ENCODE measurements around the gene CHRDL1. TPM values are rescaled to one million over a fixed set of nuclear protein-coding genes. Genes with fewer than 3 reads are reported as not detected.
"Not testable (repeated sequence)": the region's sequence is repeated elsewhere in the genome, so short reads cannot be mapped to it uniquely, and the experiment has no call there.

The CHRDL1 gene
- total RNA-seq, 1 donor from 2014 or later = 15.7 TPM

- Mint-ChIP-seq H3K4me1 (peaks cover 16% of the 10 kb centered on the region), H3K36me3 (ENCODE audit: low read depth) (peaks cover 4% of the 10 kb centered on the region), H3K9me3 (no peaks in the 10 kb centered on the region), H3K4me3 (no peak overlapping the region), H3K27me3 (ENCODE audit: low read depth) (no peaks in the 10 kb centered on the region), H3K27ac (ENCODE audit: unreplicated experiment) (no peak overlapping the region)
- no peak for DNase-seq (ENCODE audit: low read depth, low spot score)
- TF ChIP-seq, protein P1, sequence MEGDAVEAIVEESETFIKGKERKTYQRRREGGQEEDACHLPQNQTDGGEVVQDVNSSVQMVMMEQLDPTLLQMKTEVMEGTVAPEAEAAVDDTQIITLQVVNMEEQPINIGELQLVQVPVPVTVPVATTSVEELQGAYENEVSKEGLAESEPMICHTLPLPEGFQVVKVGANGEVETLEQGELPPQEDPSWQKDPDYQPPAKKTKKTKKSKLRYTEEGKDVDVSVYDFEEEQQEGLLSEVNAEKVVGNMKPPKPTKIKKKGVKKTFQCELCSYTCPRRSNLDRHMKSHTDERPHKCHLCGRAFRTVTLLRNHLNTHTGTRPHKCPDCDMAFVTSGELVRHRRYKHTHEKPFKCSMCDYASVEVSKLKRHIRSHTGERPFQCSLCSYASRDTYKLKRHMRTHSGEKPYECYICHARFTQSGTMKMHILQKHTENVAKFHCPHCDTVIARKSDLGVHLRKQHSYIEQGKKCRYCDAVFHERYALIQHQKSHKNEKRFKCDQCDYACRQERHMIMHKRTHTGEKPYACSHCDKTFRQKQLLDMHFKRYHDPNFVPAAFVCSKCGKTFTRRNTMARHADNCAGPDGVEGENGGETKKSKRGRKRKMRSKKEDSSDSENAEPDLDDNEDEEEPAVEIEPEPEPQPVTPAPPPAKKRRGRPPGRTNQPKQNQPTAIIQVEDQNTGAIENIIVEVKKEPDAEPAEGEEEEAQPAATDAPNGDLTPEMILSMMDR (conservative IDR thresholded peaks at IDR 0.05) = no peak
These were observed 126.0 kb downstream of the CHRDL1 start for GRCh38 chrX:110669572-110669971.

GRCh38 chrX:110667706-110668105 is 127.9 kb downstream of the CHRDL1 start:
- Mint-ChIP-seq H3K9me3 (no peaks in the 10 kb centered on the region), H3K36me3 (ENCODE audit: low read depth) (peaks cover 4% of the 10 kb centered on the region), H3K27ac (ENCODE audit: unreplicated experiment) (peak overlapping the region; percentile 88), H3K4me3 (no peak overlapping the region), H3K4me1 (peaks cover 24% of the 10 kb centered on the region), H3K27me3 (ENCODE audit: low read depth) (no peaks in the 10 kb centered on the region)
- TF ChIP-seq, protein P1 (conservative IDR thresholded peaks at IDR 0.05) = no peak
- DNase-seq (ENCODE audit: low read depth, low spot score) = peak; percentile 13

DNA sequence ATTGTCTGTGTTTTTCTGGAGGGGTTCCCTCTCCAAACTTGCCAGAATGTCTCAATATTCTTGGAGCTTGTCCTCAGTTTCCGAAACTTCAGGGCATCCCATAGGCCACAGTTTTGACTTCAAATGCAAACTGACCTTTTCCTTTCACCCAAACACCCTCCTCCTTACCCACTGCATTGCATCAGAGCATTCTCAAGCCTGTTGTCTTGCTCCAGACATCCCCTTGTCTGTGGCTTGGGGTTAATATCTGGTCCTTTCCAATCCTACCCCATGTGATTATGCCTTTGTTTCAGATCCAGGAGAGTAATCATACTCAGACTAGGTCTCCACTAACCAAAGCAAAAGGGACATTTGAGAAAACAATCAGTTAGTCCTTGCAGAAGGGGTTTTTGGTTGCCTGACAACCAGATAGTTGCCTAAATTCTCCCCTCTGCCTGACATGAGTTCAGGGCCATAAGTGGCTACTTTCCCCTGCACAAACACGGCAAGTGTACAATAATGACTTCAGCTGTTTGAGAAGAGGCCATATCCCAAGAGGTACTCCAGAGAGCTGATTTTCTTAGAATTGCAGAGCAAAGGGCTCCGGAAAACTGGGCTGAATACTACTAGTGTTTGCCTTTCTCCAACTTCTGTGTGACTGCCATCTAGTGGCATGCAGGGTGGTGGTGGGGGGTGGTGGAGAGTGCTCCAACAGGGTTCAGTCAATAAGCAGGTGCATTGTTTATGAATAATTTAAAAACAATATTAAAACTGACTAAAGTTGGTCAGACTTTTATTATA is 130.2 kb downstream of the CHRDL1 start:
- peaks cover 24% of the 10 kb centered on the region for H3K4me1 Mint-ChIP-seq
- TF ChIP-seq, protein P1 (conservative IDR thresholded peaks at IDR 0.05) = peak; percentile 71
- peak overlapping the region; percentile 39 for H3K27ac Mint-ChIP-seq (ENCODE audit: unreplicated experiment)
- no peaks in the 10 kb centered on the region for H3K9me3 Mint-ChIP-seq
- no peaks in the 10 kb centered on the region for H3K36me3 Mint-ChIP-seq (ENCODE audit: low read depth)
- H3K27me3 Mint-ChIP-seq (ENCODE audit: low read depth) = no peaks in the 10 kb centered on the region
- H3K4me3 Mint-ChIP-seq = no peak overlapping the region
- peak; percentile 41 for DNase-seq (ENCODE audit: low read depth, low spot score)

- H3K4me1 Mint-ChIP-seq = peaks cover 4% of the 10 kb centered on the region
- peaks cover 7% of the 10 kb centered on the region for H3K36me3 Mint-ChIP-seq (ENCODE audit: low read depth)
- peaks cover 10% of the 10 kb centered on the region for H3K9me3 Mint-ChIP-seq
- no peak overlapping the region for H3K27ac Mint-ChIP-seq (ENCODE audit: unreplicated experiment)
- H3K27me3 Mint-ChIP-seq (ENCODE audit: low read depth) = no peaks in the 10 kb centered on the region
- no peak for DNase-seq (ENCODE audit: low read depth, low spot score)
- TF ChIP-seq, protein P1 (conservative IDR thresholded peaks at IDR 0.05) = no peak
- H3K4me3 Mint-ChIP-seq = no peak overlapping the region
These were observed 138.5 kb downstream of the CHRDL1 start for GRCh38 chrX:110657073-110657472.

DNA sequence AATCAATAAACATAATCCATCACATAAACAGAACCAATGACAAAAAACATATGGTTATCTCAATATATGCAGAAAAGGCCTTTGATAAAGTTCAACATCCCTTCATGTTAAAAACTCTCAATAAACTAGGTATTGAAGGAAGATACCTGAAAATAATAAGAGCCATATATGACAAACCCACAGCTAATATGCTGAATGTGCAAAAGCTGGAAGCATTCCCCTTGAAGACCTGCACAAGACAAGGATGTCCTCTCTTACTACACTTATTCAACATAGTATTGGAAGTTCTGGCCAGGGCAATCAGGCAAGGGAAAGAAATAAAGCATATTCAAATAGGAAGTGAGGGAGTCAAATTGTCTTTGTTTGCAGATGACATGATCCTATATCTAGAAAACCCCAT is 141.3 kb downstream of the CHRDL1 start:
- not testable (repeated sequence) for H3K27me3 Mint-ChIP-seq (ENCODE audit: low read depth); H3K36me3 Mint-ChIP-seq (ENCODE audit: low read depth); DNase-seq (ENCODE audit: low read depth, low spot score); H3K27ac Mint-ChIP-seq (ENCODE audit: unreplicated experiment); H3K4me3 Mint-ChIP-seq; H3K4me1 Mint-ChIP-seq
- H3K9me3 Mint-ChIP-seq = peaks cover 13% of the 10 kb centered on the region

GRCh38 chrX:110646386-110646785 is 149.2 kb downstream of the CHRDL1 start:
- H3K36me3 Mint-ChIP-seq (ENCODE audit: low read depth) = peaks cover 5% of the 10 kb centered on the region
- H3K9me3 Mint-ChIP-seq = peaks cover 10% of the 10 kb centered on the region
- TF ChIP-seq, protein P1 (conservative IDR thresholded peaks at IDR 0.05) = no peak
- no peak overlapping the region for H3K4me3 Mint-ChIP-seq
- no peak for DNase-seq (ENCODE audit: low read depth, low spot score)
- no peaks in the 10 kb centered on the region for H3K4me1 Mint-ChIP-seq
- peaks cover 3% of the 10 kb centered on the region for H3K27me3 Mint-ChIP-seq (ENCODE audit: low read depth)
- no peak overlapping the region for H3K27ac Mint-ChIP-seq (ENCODE audit: unreplicated experiment)

Measured in neural crest cell (in vitro differentiated cells).